PFSK-1 (cell line): ENCODE data around the gene NTM.

ENCODE experiments used
- FOXP2 ChIP-seq: optimal IDR thresholded peaks from 2 replicates; pipeline ENCODE3; 2011; ENCODE audit warnings: borderline replicate concordance, control low read depth, inconsistent platforms; ENCODE audit not compliant: insufficient read depth; ENCODE audit errors: extremely low read length, extremely low read depth
- POLR2AphosphoS5 ChIP-seq: IDR thresholded peaks from 2 replicates; pipeline ENCODE4 v1.6.1; 2012; ENCODE audit warnings: low read depth, mild to moderate bottlenecking, control low read depth, low read length, moderate library complexity
- REST ChIP-seq, 2 experiments: IDR thresholded peaks; 2 replicates each; pipeline versions ENCODE4 v1.6.1 to v1.8.0; 2011 to 2012; ENCODE audit warnings: low read depth in 2 of 2, low read length in 2 of 2, control low read depth in 1 of 2, inconsistent platforms in 1 of 2, mild to moderate bottlenecking in 1 of 2, moderate library complexity in 1 of 2; ENCODE audit not compliant: insufficient read depth in 1 of 2
- SIN3A ChIP-seq: IDR thresholded peaks from 2 replicates; pipeline ENCODE4 v1.6.1; 2012; ENCODE audit warnings: mild to moderate bottlenecking, low read length, moderate library complexity, borderline replicate concordance; ENCODE audit not compliant: insufficient read depth
- TAF1 ChIP-seq: IDR thresholded peaks from 2 replicates; pipeline ENCODE4 v1.6.1; 2012; ENCODE audit warnings: low read length, control low read depth, borderline replicate concordance; ENCODE audit not compliant: insufficient read depth

Gene NTM

GRCh38 chr11:132036746-132037466, 666.5 kb downstream of the NTM start:
- TF ChIP-seq REST (IDR thresholded peaks at IDR 0.05; ENCODE audit: insufficient read depth in 1 of 2, low read depth in 2 of 2, low read length in 2 of 2) (no peak), TAF1 (no peak), POLR2AphosphoS5 (no peak), FOXP2 (no peak), SIN3A (no peak)

GRCh38 chr11:132037467-132037862, 667.0 kb downstream of the NTM start:
- TF ChIP-seq REST (IDR thresholded peaks at IDR 0.05; ENCODE audit: insufficient read depth in 1 of 2, low read depth in 2 of 2, low read length in 2 of 2) (no peak), FOXP2 (no peak), POLR2AphosphoS5 (no peak), SIN3A (no peak), TAF1 (no peak)

DNA sequence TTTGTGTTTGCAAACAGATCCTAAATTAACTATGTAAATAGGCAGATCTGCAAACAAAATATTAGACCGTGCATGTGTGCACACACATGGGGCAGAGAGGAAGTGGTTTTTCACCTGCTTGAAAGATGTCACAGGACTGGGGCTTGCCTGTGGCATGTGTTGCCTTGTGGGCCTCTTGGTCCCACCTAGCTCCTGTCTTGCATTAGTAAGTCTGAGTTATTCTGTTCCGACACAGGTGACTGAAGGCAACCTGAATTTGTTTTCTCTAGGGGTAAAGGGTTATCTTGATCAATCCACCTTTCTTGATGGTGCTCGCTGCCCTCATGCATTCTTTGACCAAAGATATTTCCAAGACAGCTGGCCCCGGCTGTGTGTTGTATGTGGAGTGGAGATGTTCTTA, 667.5 kb downstream of the NTM start:
- TF ChIP-seq POLR2AphosphoS5 (no peak), FOXP2 (no peak), SIN3A (no peak), TAF1 (no peak), REST (IDR thresholded peaks at IDR 0.05; ENCODE audit: insufficient read depth in 1 of 2, low read depth in 2 of 2, low read length in 2 of 2) (no peak)

GRCh38 chr11:132039521-132039920, 669.1 kb downstream of the NTM start:
- TF ChIP-seq POLR2AphosphoS5 (no peak), REST (IDR thresholded peaks at IDR 0.05; ENCODE audit: insufficient read depth in 1 of 2, low read depth in 2 of 2, low read length in 2 of 2) (no peak), TAF1 (no peak), SIN3A (no peak), FOXP2 (no peak)
